K562 (cell line): Measurements from ENCODE around the gene MSS51. TPM values are rescaled to one million over a fixed set of nuclear protein-coding genes. Genes with fewer than 3 reads are reported as not detected.

ENCODE experiments used
- CXXC5 ChIP-seq: fragments of 250-450 bp; sonication (Bioruptor Pico); IDR thresholded peaks from 2 replicates; pipeline ENCODE4 v1.8.0; 2022; ENCODE audit warnings: inconsistent platforms, mild to moderate bottlenecking, moderate library complexity
- DEAF1 ChIP-seq: fragments of 450-650 bp; formaldehyde crosslinking; IDR thresholded peaks from 2 replicates; pipeline ENCODE4 v1.4.0; 2020; ENCODE audit warnings: mild to moderate bottlenecking, moderate library complexity
- DMBX1 ChIP-seq: fragments of 250-450 bp; sonication (Bioruptor Pico); IDR thresholded peaks from 2 replicates; pipeline ENCODE4 v1.8.0; 2022; ENCODE audit warnings: inconsistent platforms, mild to moderate bottlenecking, moderate library complexity, borderline replicate concordance
- ELK1 ChIP-seq: sonication (generic); formaldehyde crosslinking; IDR thresholded peaks from 2 replicates; pipeline ENCODE4 v1.8.1; 2022; ENCODE audit warnings: missing genetic modification reagents
- ELK3 ChIP-seq: fragments of 450-650 bp; formaldehyde crosslinking; IDR thresholded peaks from 2 replicates; pipeline ENCODE4 v1.4.0; 2020; ENCODE audit warnings: mild to moderate bottlenecking
- ERF ChIP-seq: fragments of 450-650 bp; formaldehyde crosslinking; IDR thresholded peaks from 2 replicates; pipeline ENCODE4 v1.4.0; 2020; ENCODE audit warnings: mild to moderate bottlenecking, mixed read lengths
- ETS1 ChIP-seq: conservative IDR thresholded peaks from 2 replicates; pipeline ENCODE4 v1.6.1; 2011; ENCODE audit warnings: low read depth, mild to moderate bottlenecking, low read length; ENCODE audit not compliant: control insufficient read depth
- HMG20A ChIP-seq: fragments of 450-650 bp; formaldehyde crosslinking; conservative IDR thresholded peaks from 2 replicates; pipeline ENCODE4 v1.4.0; 2020; ENCODE audit warnings: mild to moderate bottlenecking, mixed read lengths
- L3MBTL2 ChIP-seq: fragments of 450-650 bp; IDR thresholded peaks from 2 replicates; pipeline ENCODE4 v1.6.1; 2016; ENCODE audit warnings: mild to moderate bottlenecking, moderate library complexity
- PHF8 ChIP-seq: fragments of 200-600 bp; sonication (generic); IDR thresholded peaks from 2 replicates; pipeline ENCODE4 v1.6.1; 2012; ENCODE audit warnings: mixed run types, mild to moderate bottlenecking, inconsistent platforms, low read length, moderate library complexity, borderline replicate concordance
- PML ChIP-seq: IDR thresholded peaks from 2 replicates; pipeline ENCODE4 v1.6.1; 2012; ENCODE audit warnings: low read length, inconsistent platforms
- RBM25 ChIP-seq: fragments of 200-400 bp; formaldehyde crosslinking; IDR thresholded peaks from 2 replicates; pipeline ENCODE4 v1.6.1; 2018; ENCODE audit warnings: low read length, low read depth, moderate library complexity; ENCODE audit not compliant: severe bottlenecking
- SMAD4 ChIP-seq: fragments of 250-450 bp; sonication (Bioruptor Pico); conservative IDR thresholded peaks from 2 replicates; pipeline ENCODE4 v1.8.0; 2021; ENCODE audit warnings: inconsistent platforms, mild to moderate bottlenecking, moderate library complexity
- ZC3H11A ChIP-seq: IDR thresholded peaks from 2 replicates; pipeline ENCODE4 v1.6.1; 2012; ENCODE audit warnings: low read depth, low read length, improper control_type of control experiment
- ZNF384 ChIP-seq: IDR thresholded peaks from 2 replicates; pipeline ENCODE4 v1.6.1; 2012; ENCODE audit warnings: low read depth, low read length, improper control_type of control experiment
- ZNF583 ChIP-seq: fragments of 250-450 bp; sonication (Bioruptor Pico); IDR thresholded peaks from 2 replicates; pipeline ENCODE4 v1.4.0; 2020
- polyA plus RNA-seq, 8 experiments: library from polyadenylated mRNA; depleted of rRNA in 4 of 8; stranded (reverse) in 5 of 8; unstranded in 3 of 8; fragments of >200 nt; fragmentation: Nextera tagmentation in 2 of 8; fragmentation: Illumina TruSeq in 1 of 8; extraction: Ambion mirVana in 2 of 8; extraction: Trizol in 1 of 8; gene quantifications; 2 replicates each; pipeline versions ENCODE4 v1.2.1 to v1.2.3, GENCODE V29; 2011 to 2014; ENCODE audit warnings: inconsistent platforms in 1 of 8, missing spikeins in 1 of 8
- total RNA-seq, 7 experiments: library from RNA; depleted of rRNA in 6 of 7; stranded (reverse); fragments of >200 nt in 6 of 7; fragmentation: Illumina TruSeq in 2 of 7; extraction: Trizol in 2 of 7; gene quantifications; 2 replicates each; pipeline versions ENCODE4 v1.2.1 to v1.2.3, GENCODE V29; 2011 to 2021; ENCODE audit warnings: low replicate concordance in 1 of 7

MSS51 gene
- total and polyA plus RNA-seq, 9 of the 15 experiments (the other 6 are each of a cell fraction or from before 2014, with no cell fraction given): 0.28 to 1.8 (median 1.2) TPM

- TF ChIP-seq ELK3 (CRISPR knock-in tag): peak; percentile 79; the same call in 1 of the 2 replicates
- peak; percentile 54; the same call in 1 of the 2 replicates for TF ChIP-seq PHF8
- no peak for TF ChIP-seq RBM25
- TF ChIP-seq DMBX1 (CRISPR knock-in tag): no peak
- 0 out of 2 replicates have a peak, but pooled peaks have one; percentile 23 for TF ChIP-seq ZC3H11A
- TF ChIP-seq HMG20A (CRISPR knock-in tag): 0 out of 2 replicates have a peak, but pooled peaks have one; percentile 24
- TF ChIP-seq ETS1: no peak
- TF ChIP-seq PML: 0 out of 2 replicates have a peak, but pooled peaks have one; percentile 54
- TF ChIP-seq DEAF1 (CRISPR knock-in tag): 0 out of 2 replicates have a peak, but pooled peaks have one; percentile 15
- TF ChIP-seq SMAD4 (CRISPR knock-in tag): peak; percentile 5; the same call in 1 of the 2 replicates
- peak; percentile 44 for TF ChIP-seq L3MBTL2
- TF ChIP-seq ZNF583 (CRISPR knock-in tag): peak; percentile 20; the same call in 1 of the 2 replicates
- TF ChIP-seq CXXC5 (CRISPR knock-in tag): 0 out of 2 replicates have a peak, but pooled peaks have one; percentile 8
- 0 out of 2 replicates have a peak, but pooled peaks have one; percentile 3 for TF ChIP-seq ZNF384
- TF ChIP-seq ELK1: no peak
- TF ChIP-seq ERF (CRISPR knock-in tag): peak; percentile 53; the same call in 1 of the 2 replicates
These were observed 19.0 kb downstream of the MSS51 start (continued) for GRCh38 chr10:73414230-73414945.
